ENCODE measurements around the gene TCF20.

TCF20 gene

GRCh38 chr22:42308892-42309468, 38.5 kb upstream of the TCF20 start:
- TF ChIP-seq JUND (IDR thresholded peaks at IDR 0.05; ENCODE audit: low read depth), result no peak
- in situ Hi-C loops (cut with HindIII; ENCODE audit: low pct_unique_long_range_greater_than_20kb, low sequenced_read_pairs), result no loop called here
- DNase-seq (ENCODE audit: low read depth in 1 of 2, low spot score in 1 of 2), result no peak

- DNase-seq (ENCODE audit: low read depth in 1 of 2, low spot score in 1 of 2), result no peak
- in situ Hi-C loops (cut with HindIII; ENCODE audit: low pct_unique_long_range_greater_than_20kb, low sequenced_read_pairs), result no loop called here
- TF ChIP-seq JUND (IDR thresholded peaks at IDR 0.05; ENCODE audit: low read depth), result no peak
Measured at GRCh38 chr22:42307806-42308563, 37.5 kb upstream of the TCF20 start.

GRCh38 chr22:42306010-42306409, 35.6 kb upstream of the TCF20 start:
- no peak for DNase-seq (ENCODE audit: low read depth in 1 of 2, low spot score in 1 of 2)
- TF ChIP-seq JUND (IDR thresholded peaks at IDR 0.05; ENCODE audit: low read depth), result no peak
- in situ Hi-C loops (cut with HindIII; ENCODE audit: low pct_unique_long_range_greater_than_20kb, low sequenced_read_pairs), result no loop called here

GRCh38 chr22:42304324-42304790, 33.9 kb upstream of the TCF20 start:
- in situ Hi-C loops (cut with HindIII; ENCODE audit: low pct_unique_long_range_greater_than_20kb, low sequenced_read_pairs), result no loop called here
- DNase-seq (ENCODE audit: low read depth in 1 of 2, low spot score in 1 of 2), result no peak
- no peak for TF ChIP-seq JUND (IDR thresholded peaks at IDR 0.05; ENCODE audit: low read depth)

GRCh38 chr22:42303396-42304323, 33.2 kb upstream of the TCF20 start:
- DNase-seq (ENCODE audit: low read depth in 1 of 2, low spot score in 1 of 2), result no peak
- in situ Hi-C loops (cut with HindIII; ENCODE audit: low pct_unique_long_range_greater_than_20kb, low sequenced_read_pairs), result no loop called here
- TF ChIP-seq JUND (IDR thresholded peaks at IDR 0.05; ENCODE audit: low read depth), result no peak

GRCh38 chr22:42301742-42302102, 31.3 kb upstream of the TCF20 start:
- no peak for DNase-seq (ENCODE audit: low read depth in 1 of 2, low spot score in 1 of 2)
- no peak for TF ChIP-seq JUND (IDR thresholded peaks at IDR 0.05; ENCODE audit: low read depth)
- in situ Hi-C loops (cut with HindIII; ENCODE audit: low pct_unique_long_range_greater_than_20kb, low sequenced_read_pairs), result no loop called here

- DNase-seq (ENCODE audit: low read depth in 1 of 2, low spot score in 1 of 2), result no peak
- in situ Hi-C loops (cut with HindIII; ENCODE audit: low pct_unique_long_range_greater_than_20kb, low sequenced_read_pairs), result no loop called here
- no peak for TF ChIP-seq JUND (IDR thresholded peaks at IDR 0.05; ENCODE audit: low read depth)
Measured at GRCh38 chr22:42301077-42301741, 30.8 kb upstream of the TCF20 start.

- no peak for TF ChIP-seq JUND (IDR thresholded peaks at IDR 0.05; ENCODE audit: low read depth)
- DNase-seq (ENCODE audit: low read depth in 1 of 2, low spot score in 1 of 2), result no peak
- in situ Hi-C loops (cut with HindIII; ENCODE audit: low pct_unique_long_range_greater_than_20kb, low sequenced_read_pairs), result no loop called here
Measured at GRCh38 chr22:42300259-42301076, 30.0 kb upstream of the TCF20 start.

GRCh38 chr22:42299586-42300258, 29.3 kb upstream of the TCF20 start:
- no peak for DNase-seq (ENCODE audit: low read depth in 1 of 2, low spot score in 1 of 2)
- no peak for TF ChIP-seq JUND (IDR thresholded peaks at IDR 0.05; ENCODE audit: low read depth)
- in situ Hi-C loops (cut with HindIII; ENCODE audit: low pct_unique_long_range_greater_than_20kb, low sequenced_read_pairs), result no loop called here

GRCh38 chr22:42298746-42299145, 28.3 kb upstream of the TCF20 start:
- no peak for TF ChIP-seq JUND (IDR thresholded peaks at IDR 0.05; ENCODE audit: low read depth)
- in situ Hi-C loops (cut with HindIII; ENCODE audit: low pct_unique_long_range_greater_than_20kb, low sequenced_read_pairs), result no loop called here
- DNase-seq (ENCODE audit: low read depth in 1 of 2, low spot score in 1 of 2), result no peak

GRCh38 chr22:42297778-42298177, 27.3 kb upstream of the TCF20 start:
- in situ Hi-C loops (cut with HindIII; ENCODE audit: low pct_unique_long_range_greater_than_20kb, low sequenced_read_pairs), result no loop called here
- TF ChIP-seq JUND (IDR thresholded peaks at IDR 0.05; ENCODE audit: low read depth), result no peak
- DNase-seq (ENCODE audit: low read depth in 1 of 2, low spot score in 1 of 2), result no peak
